T-cell (primary cell): Measurements from ENCODE around the gene BRCC3. TPM values are rescaled to one million over a fixed set of nuclear protein-coding genes. Genes with fewer than 3 reads are reported as not detected.
A peak's percentile ranks its signal among the peaks of the same experiment; 100 is the strongest.

Experiments
- ATAC-seq, 4 experiments: fragments of 200-7000 bp in 3 of 4; fragments of 150-1000 bp in 1 of 4; cut with Tn5 transposase; replicated peaks in 1 of 4; 1 replicate in 3 of 4; 2 replicates in 1 of 4; pipeline ENCODE4 v1.10.0; 2021; ENCODE audit warnings: moderate library complexity in 3 of 4, mild to moderate bottlenecking in 2 of 4, moderate number of reproducible peaks in 1 of 4
- CTCF ChIA-PET, 2 donors: fragments of 300-600 bp; sonication (Branson Sonifier 250); formaldehyde crosslinking; loops; one replicate each; lab custom pipeline; 2022; ENCODE audit warnings: antibody characterized with exemption in 2 of 2; lab: Charles Lee
- POLR2A ChIA-PET, 2 donors: fragments of 300-600 bp; sonication (Branson Sonifier 250); formaldehyde crosslinking; loops; one replicate each; lab custom pipeline; 2022; ENCODE audit warnings: antibody characterized with exemption in 2 of 2; lab: Charles Lee
- DNase-seq, 35 experiments: peaks; one replicate each; pipeline versions ENCODE4 v3.0.0 to v3.0.0-alpha.2; 2013 to 2023
- H3K27ac ChIP-seq: one replicate; pipeline ENCODE4 v1.5.1; 2013; ENCODE audit warnings: low read length
- H3K27me3 ChIP-seq, 2 experiments: replicated peaks in 1 of 2; 1 replicate in 1 of 2; 2 replicates in 1 of 2; pipeline versions ENCODE4 v1.6.1 to v1.7.0; 2013; ENCODE audit warnings: low read length in 1 of 2, mixed read lengths in 1 of 2; ENCODE audit not compliant: control insufficient read depth in 2 of 2, insufficient read depth in 2 of 2; ENCODE audit errors: extremely low read depth in 1 of 2
- H3K36me3 ChIP-seq, 2 donors: 1 replicate in 1 of 2; 2 replicates in 1 of 2; pipeline versions ENCODE4 v1.6.1 to v1.7.0; 2013; ENCODE audit warnings: low read length in 1 of 2; ENCODE audit not compliant: control insufficient read depth in 2 of 2, insufficient read depth in 1 of 2; ENCODE audit errors: extremely low read depth in 1 of 2
- H3K4me1 ChIP-seq, 2 experiments: 1 replicate in 1 of 2; 2 replicates in 1 of 2; pipeline versions ENCODE4 v1.6.1 to v1.7.0; 2013; ENCODE audit warnings: low read length in 2 of 2, mixed read lengths in 1 of 2; ENCODE audit not compliant: insufficient read depth in 2 of 2, control insufficient read depth in 1 of 2; ENCODE audit errors: extremely low read depth in 1 of 2
- H3K4me3 ChIP-seq, 2 donors: 1 replicate in 1 of 2; 2 replicates in 1 of 2; pipeline versions ENCODE4 v1.5.1 to v1.7.0; 2013; ENCODE audit warnings: mild to moderate bottlenecking in 2 of 2, low read length in 1 of 2, moderate library complexity in 1 of 2; ENCODE audit not compliant: control insufficient read depth in 1 of 2; ENCODE audit errors: extremely low read depth in 1 of 2
- H3K9me3 ChIP-seq: 2 replicates; pipeline ENCODE4 v1.7.0; 2013
- H3K27ac Mint-ChIP-seq, 2 donors: one replicate each; pipeline ENCODE4 v1.8.0; 2020 to 2021; ENCODE audit warnings: mild to moderate bottlenecking in 2 of 2, mixed read lengths in 2 of 2
- H3K27me3 Mint-ChIP-seq, 2 donors: one replicate each; pipeline ENCODE4 v1.8.0; 2021 to 2022; ENCODE audit warnings: mixed read lengths in 2 of 2
- H3K36me3 Mint-ChIP-seq: one replicate; pipeline ENCODE4 v1.8.0; 2021; ENCODE audit warnings: mixed read lengths
- H3K4me1 Mint-ChIP-seq, 3 donors: one replicate each; pipeline ENCODE4 v1.8.0; 2020 to 2022; ENCODE audit warnings: mixed read lengths in 3 of 3, mild to moderate bottlenecking in 1 of 3
- H3K4me3 Mint-ChIP-seq, 3 donors: one replicate each; pipeline ENCODE4 v1.8.0; 2020 to 2022; ENCODE audit warnings: mild to moderate bottlenecking in 3 of 3, mixed read lengths in 3 of 3, moderate library complexity in 3 of 3
- H3K9me3 Mint-ChIP-seq, 3 donors: one replicate each; pipeline ENCODE4 v1.8.0; 2020 to 2022; ENCODE audit warnings: mixed read lengths in 3 of 3
- WGBS: methylation state at CpG from one replicate; pipeline ENCODE4 v1.1.5; 2013; ENCODE audit warnings: missing lambda C conversion rate; ENCODE audit not compliant: insufficient coverage; 5-methylcytosine and 5-hydroxymethylcytosine counted together
- total RNA-seq, 35 experiments: library from RNA in 6 of 35; stranded (reverse) in 6 of 35; fragments of 120-200 nt in 1 of 35; gene quantifications; one replicate each; pipeline versions ENCODE4 v1.2.1 to v1.2.4 and lab custom pipeline; 2013 to 2026

BRCC3 gene
- total RNA-seq, 5 donors from 2014 or later (not counting 1 experiment from before 2014, with no cell fraction given): 14.2 to 17.7 (median 17.0) TPM

GRCh38 chrX:155027509-155028066 is 43.7 kb upstream of the BRCC3 start:
- Mint-ChIP-seq H3K27ac (peak overlapping the region; percentile 90 to 94), H3K4me3 (peak overlapping the region; percentile 80 to 89 (median 84)), H3K27me3 (peaks cover 0 to 14% of the 10 kb centered on the region in 2 donors), H3K4me1 (peaks cover 23 to 28% (median 27%) of the 10 kb centered on the region in 3 donors), H3K36me3 (no peaks in the 10 kb centered on the region), H3K9me3 (no peaks in the 10 kb centered on the region)
- Histone ChIP-seq H3K36me3 (no peaks in the 10 kb centered on the region), H3K27me3 (no peaks in the 10 kb centered on the region), H3K4me3 (peak overlapping the region; percentile 60 to 79), H3K9me3 (no peaks in the 10 kb centered on the region), H3K4me1 (peaks cover 0 to 7% of the 10 kb centered on the region in 2 experiments), H3K27ac (peak overlapping the region; percentile 94)
- peak in 4 of 35 experiments; percentile 2 to 41 (median 7) for DNase-seq
- WGBS: no CpG with 5 or more reads among the region's 14 CpGs
- CTCF ChIA-PET: interaction anchor here in 1 of 2 donors (0.8 to 1.4 kb wide), 5 partner anchors 21 to 42 kb away, joined by 3 to 10 read pairs (median 6); partner anchors contain the start of genes CMC4 and MTCP1
- POLR2A ChIA-PET: no interaction called here
- ATAC-seq: no peak

DNA sequence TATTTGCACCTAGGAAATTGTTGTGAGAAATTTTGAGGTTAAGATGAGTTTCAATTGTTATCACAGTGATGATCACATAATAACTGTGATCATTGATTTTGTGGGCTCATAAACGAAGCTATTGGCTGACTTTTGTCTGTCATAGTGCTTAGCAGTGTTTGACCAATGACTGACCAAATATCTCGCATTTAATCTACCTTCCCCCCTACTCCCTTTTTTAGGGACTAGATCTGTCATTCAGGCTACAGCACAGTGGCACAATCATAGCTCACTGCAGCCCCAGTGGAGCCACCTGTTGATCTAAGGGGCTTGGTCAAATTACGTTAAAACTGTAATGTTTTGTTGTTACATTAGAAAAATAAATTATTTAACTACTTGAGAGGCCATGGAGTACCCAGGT is 43.2 kb upstream of the BRCC3 start:
- Histone ChIP-seq H3K27me3 (no peaks in the 10 kb centered on the region), H3K9me3 (no peaks in the 10 kb centered on the region), H3K4me1 (peaks cover 0 to 7% of the 10 kb centered on the region in 2 experiments), H3K27ac (peak overlapping the region; percentile 94), H3K4me3 (peak overlapping the region in 1 of 2 donors; percentile 79), H3K36me3 (no peaks in the 10 kb centered on the region)
- ChIA-PET CTCF (interaction anchor here in 1 of 2 donors (1.0 kb wide), 1 partner anchor 29 kb away, joined by 4 read pairs; no protein-coding TSS in a partner anchor), POLR2A (no interaction called here)
- Mint-ChIP-seq H3K4me1 (peaks cover 23 to 28% (median 27%) of the 10 kb centered on the region in 3 donors), H3K4me3 (peak overlapping the region; percentile 80 to 89 (median 84)), H3K27ac (peak overlapping the region; percentile 90 to 94), H3K27me3 (peaks cover 0 to 14% of the 10 kb centered on the region in 2 donors), H3K36me3 (no peaks in the 10 kb centered on the region), H3K9me3 (no peaks in the 10 kb centered on the region)
- DNase-seq (no peak), ATAC-seq (no peak)
- WGBS: no CpG with 5 or more reads among the region's 3 CpGs

DNA sequence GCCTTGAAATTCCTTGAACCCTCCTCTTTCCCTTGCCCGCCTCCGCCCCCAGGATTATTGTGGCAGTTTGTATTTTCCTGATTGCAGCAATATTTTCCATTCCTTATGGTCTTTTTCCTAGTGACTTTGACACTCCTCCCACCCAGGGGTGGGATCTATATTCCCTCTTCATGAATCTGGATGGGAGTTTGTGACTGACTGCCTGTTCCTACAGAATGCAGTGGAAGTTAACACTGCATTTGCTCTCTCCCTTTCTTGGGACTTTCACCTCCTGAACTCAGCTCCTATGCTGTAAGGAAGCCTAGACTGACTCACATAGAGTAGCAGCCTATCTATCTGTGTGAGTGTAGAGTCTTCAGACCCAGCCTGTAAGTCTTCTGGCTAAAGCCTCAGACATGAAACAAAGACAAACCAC is 42.4 kb upstream of the BRCC3 start:
- H3K4me1 Mint-ChIP-seq: peaks cover 23 to 31% (median 28%) of the 10 kb centered on the region in 3 donors
- peak overlapping the region in 1 of 2 donors; percentile 36 for H3K27ac Mint-ChIP-seq
- H3K27me3 Mint-ChIP-seq: peaks cover 0 to 10% of the 10 kb centered on the region in 2 donors
- no peaks in the 10 kb centered on the region for H3K27me3 ChIP-seq
- H3K36me3 Mint-ChIP-seq: no peaks in the 10 kb centered on the region
- H3K4me3 ChIP-seq: no peak overlapping the region
- H3K4me1 ChIP-seq: peaks cover 0 to 7% of the 10 kb centered on the region in 2 experiments
- no peaks in the 10 kb centered on the region for H3K9me3 Mint-ChIP-seq
- H3K27ac ChIP-seq: no peak overlapping the region
- no peak for ATAC-seq
- H3K4me3 Mint-ChIP-seq: peak overlapping the region in 2 of 3 donors; percentile 12 to 58
- no peaks in the 10 kb centered on the region for H3K9me3 ChIP-seq
- H3K36me3 ChIP-seq: no peaks in the 10 kb centered on the region
- ChIA-PET POLR2A (no interaction called here), CTCF (no interaction called here)
- no peak for DNase-seq
- no CpG with 5 or more reads among the region's 2 CpGs for WGBS

DNA sequence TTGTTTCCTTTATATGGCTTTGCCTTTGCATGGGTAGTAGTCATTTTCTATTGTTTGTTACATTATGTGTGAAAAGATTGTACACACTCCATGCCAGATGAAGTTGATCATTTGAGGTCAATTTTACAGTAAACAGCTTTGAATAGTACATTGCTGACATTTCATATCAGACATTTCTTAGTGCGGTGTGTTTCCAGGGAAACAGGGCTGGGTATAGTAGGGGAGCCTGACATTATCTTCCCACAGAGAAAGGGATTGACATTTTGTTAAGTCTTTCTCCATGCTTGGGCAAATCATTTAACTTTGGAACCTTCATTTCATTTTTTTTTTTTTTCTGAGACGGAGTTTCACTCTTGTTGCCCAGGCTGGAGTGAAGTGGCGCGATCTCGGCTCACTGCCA is 39.7 kb upstream of the BRCC3 start:
- H3K9me3 Mint-ChIP-seq: peaks cover 0 to 4% (median 4%) of the 10 kb centered on the region in 3 donors
- peaks cover 20% of the 10 kb centered on the region for H3K36me3 Mint-ChIP-seq
- H3K4me3 ChIP-seq: no peak overlapping the region
- no peak overlapping the region for H3K27ac ChIP-seq
- WGBS: no CpG with 5 or more reads among the region's 5 CpGs
- DNase-seq: no peak
- peaks cover 0 to 4% of the 10 kb centered on the region in 2 donors for H3K27me3 Mint-ChIP-seq
- no peak for ATAC-seq
- ChIA-PET POLR2A (no interaction called here), CTCF (interaction anchor here in 1 of 2 donors (0.7 kb wide), 1 partner anchor 13 kb away, joined by 6 read pairs; no protein-coding TSS in a partner anchor)
- peaks cover 0 to 7% of the 10 kb centered on the region in 2 experiments for H3K4me1 ChIP-seq
- no peak overlapping the region for H3K4me3 Mint-ChIP-seq
- H3K27me3 ChIP-seq: no peaks in the 10 kb centered on the region
- H3K27ac Mint-ChIP-seq: no peak overlapping the region
- H3K4me1 Mint-ChIP-seq: peaks cover 23 to 34% (median 34%) of the 10 kb centered on the region in 3 donors
- H3K9me3 ChIP-seq: peaks cover 3% of the 10 kb centered on the region
- peaks cover 0 to 16% of the 10 kb centered on the region in 2 donors for H3K36me3 ChIP-seq

GRCh38 chrX:155035688-155036087 is 35.6 kb upstream of the BRCC3 start:
- peaks cover 6 to 38% (median 34%) of the 10 kb centered on the region in 3 donors for H3K4me1 Mint-ChIP-seq
- H3K9me3 ChIP-seq: peaks cover 3% of the 10 kb centered on the region
- peaks cover 0 to 4% of the 10 kb centered on the region in 2 donors for H3K27me3 Mint-ChIP-seq
- ATAC-seq (no peak), DNase-seq (no peak)
- POLR2A ChIA-PET: no interaction called here
- H3K27ac Mint-ChIP-seq: no peak overlapping the region
- peaks cover 0 to 18% of the 10 kb centered on the region in 2 donors for H3K36me3 ChIP-seq
- peaks cover 0 to 4% (median 4%) of the 10 kb centered on the region in 3 donors for H3K9me3 Mint-ChIP-seq
- CTCF ChIA-PET: no interaction called here
- H3K4me1 ChIP-seq: no peaks in the 10 kb centered on the region
- H3K4me3 Mint-ChIP-seq: no peak overlapping the region
- WGBS: no CpG with 5 or more reads among the region's 4 CpGs
- no peak overlapping the region for H3K27ac ChIP-seq
- H3K4me3 ChIP-seq: no peak overlapping the region
- H3K36me3 Mint-ChIP-seq: peaks cover 42% of the 10 kb centered on the region
- H3K27me3 ChIP-seq: no peaks in the 10 kb centered on the region

DNA sequence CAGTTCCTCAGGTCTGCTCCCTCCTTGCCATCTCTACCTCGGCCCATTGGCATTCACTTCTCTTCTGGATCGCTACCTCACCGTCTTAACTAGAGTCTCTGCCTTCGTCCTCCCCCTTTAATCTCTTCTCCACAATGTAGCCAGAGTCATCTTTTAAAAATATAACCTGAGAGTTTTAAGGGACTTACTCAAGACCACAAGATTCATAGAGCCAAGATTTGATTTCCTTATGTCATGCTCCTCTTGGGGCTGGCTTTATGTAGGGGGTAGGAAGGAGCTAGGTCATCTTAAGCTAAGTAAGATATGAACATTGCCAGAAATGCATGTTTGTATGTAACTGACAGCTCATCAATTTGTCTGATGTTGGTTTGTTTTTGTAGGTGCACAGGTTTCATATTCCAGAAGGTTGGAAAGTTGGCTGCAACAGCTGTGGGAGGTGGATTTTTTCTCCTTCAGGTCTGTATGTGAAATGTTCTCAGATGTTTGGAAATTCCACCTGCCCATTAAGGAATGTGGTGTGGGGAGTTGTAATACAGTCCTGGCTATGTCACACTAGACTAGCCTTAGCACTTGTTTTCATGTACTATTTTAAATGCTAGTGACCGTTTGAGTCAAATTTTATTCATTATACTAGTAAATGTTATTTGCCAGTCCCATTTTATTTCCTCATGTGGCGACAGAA is 25.0 kb upstream of the BRCC3 start:
- POLR2A ChIA-PET: no interaction called here
- H3K4me1 Mint-ChIP-seq: peaks cover 23 to 40% (median 35%) of the 10 kb centered on the region in 3 donors

More for the DNA sequence above, 25.0 kb upstream of the BRCC3 start:
- H3K9me3 Mint-ChIP-seq: no peaks in the 10 kb centered on the region
- peak overlapping the region in 1 of 2 donors; percentile 46 for H3K27ac Mint-ChIP-seq
- Histone ChIP-seq H3K4me3 (no peak overlapping the region), H3K27ac (no peak overlapping the region), H3K9me3 (no peaks in the 10 kb centered on the region), H3K36me3 (peaks cover 0 to 15% of the 10 kb centered on the region in 2 donors), H3K27me3 (no peaks in the 10 kb centered on the region), H3K4me1 (peaks cover 0 to 2% of the 10 kb centered on the region in 2 experiments)
- WGBS: 100% methylated on average over 2 of the region's 6 CpGs
- ATAC-seq (no peak), DNase-seq (no peak)
- peaks cover 0 to 11% of the 10 kb centered on the region in 2 donors for H3K27me3 Mint-ChIP-seq
- H3K4me3 Mint-ChIP-seq: no peak overlapping the region
- CTCF ChIA-PET: interaction anchor here in 1 of 2 donors (1.0 kb wide), 1 partner anchor 11 kb away, joined by 3 read pairs; no protein-coding TSS in a partner anchor
- peaks cover 22% of the 10 kb centered on the region for H3K36me3 Mint-ChIP-seq
